Measurements from ENCODE around the gene ZDHHC7.

The ZDHHC7 gene

DNA sequence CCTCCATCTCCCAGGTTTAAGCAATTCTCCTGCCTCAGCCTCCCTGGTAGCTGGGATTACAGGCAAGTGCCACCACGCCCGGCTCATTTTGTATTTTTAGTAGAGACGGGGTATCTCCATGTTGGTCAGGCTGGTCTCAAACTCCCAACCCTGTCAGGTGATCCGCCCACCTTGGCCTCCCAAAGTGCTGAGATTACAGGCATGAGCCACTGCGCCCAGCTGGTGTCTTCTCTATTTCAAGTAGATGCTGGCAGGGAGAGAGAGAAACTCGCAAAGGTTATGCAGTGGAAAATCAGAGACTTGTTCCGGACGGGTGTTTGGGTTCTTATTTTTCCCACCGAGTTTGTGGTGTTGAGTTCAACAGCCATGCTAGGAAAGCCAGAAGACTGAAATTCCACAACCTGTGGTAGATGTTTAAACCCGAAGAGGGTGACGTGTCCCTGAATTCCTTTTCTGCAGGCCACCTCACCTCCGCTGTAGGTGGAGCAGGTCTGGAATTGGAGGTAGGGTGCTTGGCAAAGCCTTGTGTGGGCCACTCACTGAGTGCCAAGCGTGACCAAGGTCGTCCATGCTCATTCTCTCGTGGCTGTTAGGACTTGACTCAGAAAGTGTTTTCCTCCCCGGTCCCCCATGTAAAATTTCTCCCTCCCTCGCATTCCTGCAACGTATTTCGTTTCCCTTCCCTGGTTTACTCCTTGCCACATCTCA lies 7.3 kb upstream of the ZDHHC7 start:
- TF ChIP-seq ZNF274 (IDR thresholded peaks at IDR 0.05; ENCODE audit: low read depth, low read length), result no peak
- H3K4me3 ChIP-seq (ENCODE audit: low read length), result no peak overlapping the region

DNA sequence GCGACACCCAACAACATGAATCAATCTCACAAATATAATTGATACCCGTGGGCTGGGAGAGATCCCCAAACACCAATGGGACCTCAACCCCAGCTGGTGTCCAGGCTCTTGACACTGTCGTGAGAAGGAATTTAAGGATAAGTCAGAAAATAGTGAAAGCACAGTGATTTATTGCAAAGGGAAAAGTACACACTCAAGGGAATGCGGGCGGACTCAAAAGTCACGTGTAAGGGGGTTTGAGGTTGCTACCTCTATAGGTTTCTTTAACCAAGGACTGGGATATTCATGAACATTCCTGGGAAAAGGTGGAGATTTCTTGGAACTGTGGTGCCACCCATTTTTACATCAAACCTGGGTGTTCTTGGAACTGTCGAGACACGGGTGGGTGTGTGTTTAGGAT lies 6.3 kb upstream of the ZDHHC7 start:
- no peak overlapping the region for H3K4me3 ChIP-seq (ENCODE audit: low read length)
- no peak for TF ChIP-seq ZNF274 (IDR thresholded peaks at IDR 0.05; ENCODE audit: low read depth, low read length)

GRCh38 chr16:85017151-85017550 lies 5.8 kb upstream of the ZDHHC7 start:
- no peak overlapping the region for H3K4me3 ChIP-seq (ENCODE audit: low read length)
- no peak for TF ChIP-seq ZNF274 (IDR thresholded peaks at IDR 0.05; ENCODE audit: low read depth, low read length)

DNA sequence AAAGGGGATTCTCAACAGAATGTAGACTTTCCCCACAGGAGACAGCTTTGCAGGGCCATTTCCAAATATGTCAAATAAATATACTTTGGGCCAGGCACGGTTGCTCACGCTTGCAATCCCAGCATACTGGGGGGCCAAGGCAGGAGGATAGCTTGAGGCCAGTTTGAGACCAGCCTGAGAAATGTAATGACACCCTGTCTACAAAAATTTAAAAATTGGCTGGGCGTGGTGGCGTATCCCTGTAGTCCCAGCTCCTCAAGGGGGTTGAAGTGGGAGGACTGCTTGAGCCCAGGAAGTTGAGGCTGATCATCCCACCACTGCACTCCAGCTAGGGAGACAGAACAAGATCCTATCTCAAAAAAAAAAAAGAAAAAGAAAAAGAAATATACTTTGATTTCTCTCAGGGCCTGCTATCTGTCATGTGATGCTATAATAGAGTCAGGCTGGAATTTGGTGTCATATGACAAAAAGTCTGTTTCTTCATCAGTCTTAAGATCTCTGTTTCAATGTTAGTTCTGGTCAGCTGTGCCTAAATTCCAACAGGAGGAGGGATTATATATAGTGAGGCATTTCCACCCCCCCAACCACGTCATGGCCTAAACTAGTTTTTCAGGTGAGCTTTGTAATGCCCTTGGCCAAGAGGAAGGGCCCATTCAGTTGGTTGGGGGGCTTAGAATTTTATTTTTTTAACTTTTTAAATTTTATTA lies 4.3 kb upstream of the ZDHHC7 start:
- H3K4me3 ChIP-seq (ENCODE audit: low read length), result no peak overlapping the region
- no peak for TF ChIP-seq ZNF274 (IDR thresholded peaks at IDR 0.05; ENCODE audit: low read depth, low read length)

GRCh38 chr16:85014311-85014710 lies 3.0 kb upstream of the ZDHHC7 start:
- H3K4me3 ChIP-seq (ENCODE audit: low read length), result no peak overlapping the region

GRCh38 chr16:85011846-85012284 lies 530 bp upstream of the ZDHHC7 start:
- TF ChIP-seq ZNF274 (IDR thresholded peaks at IDR 0.05; ENCODE audit: low read depth, low read length), result no peak
- peak overlapping the region; percentile 100 for H3K4me3 ChIP-seq (ENCODE audit: low read length)

More at GRCh38 chr16:85014311-85014710, 3.0 kb upstream of the ZDHHC7 start:
- TF ChIP-seq ZNF274 (IDR thresholded peaks at IDR 0.05; ENCODE audit: low read depth, low read length), result no peak

DNA sequence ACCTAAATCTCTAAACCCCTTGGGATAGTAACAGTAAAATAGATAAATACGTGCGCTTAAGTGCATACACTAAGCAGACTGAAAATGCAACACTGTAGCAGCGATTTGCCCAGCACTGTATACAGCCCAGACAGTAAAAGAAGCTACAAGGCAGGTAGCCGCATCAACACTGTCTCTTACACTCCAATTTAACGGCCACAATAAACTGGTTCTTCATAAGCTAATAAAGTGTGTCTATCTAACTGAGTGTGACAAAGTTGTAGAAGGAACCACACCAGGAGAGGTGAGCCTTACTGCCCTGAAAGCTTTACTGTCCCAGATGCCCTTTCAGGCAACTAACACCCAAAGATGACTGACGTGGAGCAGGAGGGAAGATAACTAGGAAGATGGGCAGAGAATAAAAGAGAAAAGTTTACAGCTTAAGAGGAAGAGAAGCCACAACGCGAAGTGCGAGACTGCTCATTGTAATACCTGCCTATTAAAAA lies 847 bp downstream of the ZDHHC7 start:
- TF ChIP-seq ZNF274 (IDR thresholded peaks at IDR 0.05; ENCODE audit: low read depth, low read length), result no peak
- peak overlapping the region; percentile 100 for H3K4me3 ChIP-seq (ENCODE audit: low read length)

DNA sequence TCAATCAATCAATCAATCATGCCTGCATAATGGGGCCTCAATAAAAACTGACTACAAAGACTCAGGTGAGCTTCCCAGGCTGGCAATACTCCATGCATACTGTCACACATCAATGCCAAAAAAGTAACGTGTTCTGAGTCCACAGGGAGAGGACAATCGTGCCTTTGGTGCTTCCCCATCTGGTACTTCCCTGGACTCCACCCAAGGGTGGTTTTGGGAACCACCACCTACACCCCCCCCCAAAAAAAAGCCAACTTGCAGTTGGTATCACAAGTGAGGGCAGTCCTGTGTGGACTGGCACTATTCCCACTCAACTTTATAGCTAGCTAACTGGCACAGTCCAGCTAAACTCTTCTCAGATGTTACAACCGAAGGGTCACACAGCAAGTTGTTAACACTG lies 3.1 kb downstream of the ZDHHC7 start:
- H3K4me3 ChIP-seq (ENCODE audit: low read length), result no peak overlapping the region
- no peak for TF ChIP-seq ZNF274 (IDR thresholded peaks at IDR 0.05; ENCODE audit: low read depth, low read length)

DNA sequence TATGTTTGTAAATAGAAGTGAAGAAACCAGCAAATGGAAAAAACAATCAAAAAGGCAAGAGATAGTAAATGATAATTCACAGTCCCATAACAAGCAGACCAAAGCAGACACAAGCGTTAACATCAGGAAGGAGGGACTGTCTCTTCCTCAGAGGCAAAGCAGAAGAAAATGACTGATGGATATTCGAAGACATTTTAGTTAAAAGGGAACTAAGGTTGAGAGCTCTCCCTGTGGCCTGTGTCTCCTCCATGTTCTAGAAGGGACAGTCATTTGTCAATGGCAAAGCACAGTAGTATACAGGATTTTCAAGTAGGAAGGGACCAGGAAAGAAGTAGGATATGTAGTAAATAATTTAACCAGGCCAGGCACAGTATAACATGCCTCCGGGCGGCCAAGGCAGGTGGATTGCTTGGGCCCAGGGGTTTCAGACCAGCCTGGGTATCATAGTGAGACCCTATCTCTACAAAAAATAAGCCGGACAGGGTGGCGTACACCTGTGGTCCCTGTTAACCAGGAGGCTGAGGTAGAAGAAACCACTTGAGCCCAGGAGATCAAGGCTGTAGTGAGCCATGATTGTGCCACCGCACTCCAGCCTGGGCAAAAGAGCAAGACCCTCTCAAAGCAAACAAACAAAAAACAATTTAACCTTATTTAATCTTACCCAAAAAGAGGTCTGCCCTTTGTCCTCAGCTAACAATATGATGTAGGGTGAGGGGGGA lies 3.7 kb downstream of the ZDHHC7 start:
- TF ChIP-seq ZNF274 (IDR thresholded peaks at IDR 0.05; ENCODE audit: low read depth, low read length), result no peak
- H3K4me3 ChIP-seq (ENCODE audit: low read length), result no peak overlapping the region

DNA sequence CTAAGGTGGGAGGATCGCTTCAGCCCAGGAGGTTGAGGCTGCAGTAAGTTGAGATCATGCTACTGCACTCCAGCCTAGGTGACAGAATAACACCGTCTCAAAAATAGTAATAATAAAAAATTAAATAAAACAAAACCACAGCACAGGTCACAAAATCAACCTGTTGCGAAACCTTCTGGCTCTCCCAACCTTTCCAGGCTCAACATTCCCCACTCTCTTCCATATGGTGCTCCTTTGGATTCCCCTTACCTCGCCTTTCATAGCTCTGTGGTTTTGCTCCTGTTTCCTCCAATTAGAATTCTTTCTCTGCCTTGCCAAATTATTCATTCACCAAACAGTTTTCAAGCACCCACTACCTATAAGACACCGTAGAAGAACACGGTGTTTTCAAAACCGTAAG lies 4.7 kb downstream of the ZDHHC7 start:
- no peak for TF ChIP-seq ZNF274 (IDR thresholded peaks at IDR 0.05; ENCODE audit: low read depth, low read length)
- H3K4me3 ChIP-seq (ENCODE audit: low read length), result no peak overlapping the region

- no peak for TF ChIP-seq ZNF274 (IDR thresholded peaks at IDR 0.05; ENCODE audit: low read depth, low read length)
- H3K4me3 ChIP-seq (ENCODE audit: low read length), result no peak overlapping the region
These were observed 5.9 kb downstream of the ZDHHC7 start for GRCh38 chr16:85005285-85006069.

GRCh38 chr16:85004587-85005205 lies 6.6 kb downstream of the ZDHHC7 start:
- H3K4me3 ChIP-seq (ENCODE audit: low read length), result no peak overlapping the region

More at GRCh38 chr16:85004587-85005205, 6.6 kb downstream of the ZDHHC7 start:
- TF ChIP-seq ZNF274 (IDR thresholded peaks at IDR 0.05; ENCODE audit: low read depth, low read length), result no peak
